Measurements from ENCODE around the gene CTRB2.

Gene CTRB2

GRCh38 chr16:75192606-75193264 lies 14.2 kb downstream of the CTRB2 start:
- in situ Hi-C loops (cut with HindIII; ENCODE audit: low pct_ligation_motif_present, low sequenced_read_pairs) = loop anchor here (25.0 kb wide), 1 partner anchor 220 kb away; no protein-coding TSS in a partner anchor
- Histone ChIP-seq H3K4me3 (ENCODE audit: low read depth, low read length) (no peak overlapping the region), H3K27me3 (replicated peaks) (no peaks in the 10 kb centered on the region), H3K36me3 (replicated peaks) (no peaks in the 10 kb centered on the region), H3K27ac (no peak overlapping the region)
- TF ChIP-seq CTCF (IDR thresholded peaks at IDR 0.05; ENCODE audit: low read depth, low read length, missing control alignments) = no peak
- no peak for DNase-seq

DNA sequence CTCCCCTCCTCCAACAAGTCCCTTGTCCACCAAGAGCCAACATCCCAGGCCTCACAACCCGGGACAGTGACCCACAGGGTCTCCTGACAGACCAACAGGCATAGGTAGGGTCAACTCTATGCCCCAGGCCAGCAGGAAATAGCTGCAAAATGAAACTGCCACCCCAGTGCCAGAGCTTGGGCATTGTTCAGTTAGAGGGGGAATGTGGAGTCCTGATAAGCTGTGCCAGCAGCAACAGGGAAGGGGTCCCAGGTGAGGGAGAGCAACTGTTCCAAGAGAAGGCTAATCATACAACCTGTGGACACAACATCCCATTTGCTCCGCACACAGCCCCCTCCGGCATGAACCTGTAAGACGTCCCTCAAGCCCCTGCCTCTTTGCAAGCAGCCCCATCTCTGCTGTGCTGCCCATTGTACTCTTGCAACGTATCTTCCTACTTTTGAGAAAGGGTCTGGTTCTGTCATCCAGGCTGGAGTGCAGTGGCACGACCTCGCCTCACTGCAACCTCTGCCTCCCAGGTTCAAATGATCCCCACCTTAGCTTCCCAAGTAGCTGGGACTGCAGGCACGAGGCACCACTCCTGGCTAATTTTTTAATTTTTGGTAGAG lies 17.2 kb downstream of the CTRB2 start:
- Histone ChIP-seq H3K27me3 (replicated peaks) (no peaks in the 10 kb centered on the region), H3K4me3 (ENCODE audit: low read depth, low read length) (no peak overlapping the region), H3K27ac (no peak overlapping the region), H3K36me3 (replicated peaks) (no peaks in the 10 kb centered on the region)
- TF ChIP-seq CTCF (IDR thresholded peaks at IDR 0.05; ENCODE audit: low read depth, low read length, missing control alignments) = no peak
- no peak for DNase-seq
- in situ Hi-C loops (cut with HindIII; ENCODE audit: low pct_ligation_motif_present, low sequenced_read_pairs) = loop anchor here (25.0 kb wide), 1 partner anchor 223 kb away; no protein-coding TSS in a partner anchor

- TF ChIP-seq CTCF (IDR thresholded peaks at IDR 0.05; ENCODE audit: low read depth, low read length, missing control alignments) = no peak
- no peak for DNase-seq
- no peak overlapping the region for H3K27ac ChIP-seq
- H3K27me3 ChIP-seq (replicated peaks) = no peaks in the 10 kb centered on the region
- no peaks in the 10 kb centered on the region for H3K36me3 ChIP-seq (replicated peaks)
- in situ Hi-C loops (cut with HindIII; ENCODE audit: low pct_ligation_motif_present, low sequenced_read_pairs) = loop anchor here (25.0 kb wide), 1 partner anchor 223 kb away; no protein-coding TSS in a partner anchor
- no peak overlapping the region for H3K4me3 ChIP-seq (ENCODE audit: low read depth, low read length)
Measured at GRCh38 chr16:75188832-75189477, 18.0 kb downstream of the CTRB2 start.

GRCh38 chr16:75181630-75182029 lies 25.3 kb downstream of the CTRB2 start:
- no peak for DNase-seq
- H3K4me3 ChIP-seq (ENCODE audit: low read depth, low read length) = no peak overlapping the region
- no peak for TF ChIP-seq CTCF (IDR thresholded peaks at IDR 0.05; ENCODE audit: low read depth, low read length, missing control alignments)

GRCh38 chr16:75179208-75179607 lies 27.8 kb downstream of the CTRB2 start:
- H3K27me3 ChIP-seq (replicated peaks) = no peaks in the 10 kb centered on the region
- H3K4me3 ChIP-seq (ENCODE audit: low read depth, low read length) = no peak overlapping the region
- TF ChIP-seq CTCF (IDR thresholded peaks at IDR 0.05; ENCODE audit: low read depth, low read length, missing control alignments) = no peak
- no peak for DNase-seq
- H3K36me3 ChIP-seq (replicated peaks) = no peaks in the 10 kb centered on the region
- in situ Hi-C loops (cut with HindIII; ENCODE audit: low pct_ligation_motif_present, low sequenced_read_pairs) = loop anchor here (25.0 kb wide), 1 partner anchor 233 kb away; no protein-coding TSS in a partner anchor
- H3K27ac ChIP-seq = no peak overlapping the region

More at GRCh38 chr16:75181630-75182029, 25.3 kb downstream of the CTRB2 start:
- no peak overlapping the region for H3K27ac ChIP-seq
- H3K27me3 ChIP-seq (replicated peaks) = no peaks in the 10 kb centered on the region
- in situ Hi-C loops (cut with HindIII; ENCODE audit: low pct_ligation_motif_present, low sequenced_read_pairs) = loop anchor here (25.0 kb wide), 1 partner anchor 231 kb away; no protein-coding TSS in a partner anchor
- no peaks in the 10 kb centered on the region for H3K36me3 ChIP-seq (replicated peaks)
